ENCODE results near the gene S1PR4.

Gene S1PR4

DNA sequence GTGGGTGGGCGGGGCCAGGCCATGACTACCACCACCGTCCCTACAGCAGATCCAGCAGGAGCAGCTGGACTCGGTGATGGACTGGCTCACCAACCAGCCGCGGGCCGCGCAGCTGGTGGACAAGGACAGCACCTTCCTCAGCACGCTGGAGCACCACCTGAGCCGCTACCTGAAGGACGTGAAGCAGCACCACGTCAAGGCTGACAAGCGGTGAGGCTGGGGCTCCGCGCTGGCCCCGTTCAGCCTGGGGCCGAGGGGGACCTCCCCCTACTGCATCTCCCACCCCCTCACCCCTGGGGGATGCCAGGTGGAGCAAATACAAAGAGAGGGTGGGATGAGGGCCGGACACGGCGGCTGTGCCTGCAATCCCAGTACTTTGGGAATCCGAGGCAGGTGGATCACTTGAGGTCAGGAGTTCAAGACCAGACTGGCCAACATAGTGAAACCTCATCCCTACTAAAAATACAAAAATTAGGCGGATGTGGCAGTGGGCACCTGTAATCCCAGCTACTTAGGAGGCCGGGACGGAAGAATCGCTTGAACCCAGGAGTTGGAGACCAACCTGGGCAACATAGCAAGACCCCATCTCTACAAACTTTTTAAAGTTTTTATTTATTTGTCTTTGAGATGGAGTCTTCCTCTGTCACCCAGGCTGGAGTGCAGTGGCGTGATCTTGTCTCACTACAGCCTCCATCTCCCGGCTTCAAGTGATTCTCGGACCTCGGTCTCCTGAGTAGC is 27.8 kb downstream of the S1PR4 start:
- DNase-seq (ENCODE audit: low read depth in 1 of 2, low spot score in 1 of 2): no peak
- no peak overlapping the region for H3K27ac ChIP-seq (replicated peaks)
- TF ChIP-seq SPI1 (IDR thresholded peaks at IDR 0.05; ENCODE audit: borderline replicate concordance, low read depth): no peak
- TF ChIP-seq POLR2AphosphoS5 (IDR thresholded peaks at IDR 0.05; ENCODE audit: low read depth): no peak
- no peak for TF ChIP-seq GABPA (IDR thresholded peaks at IDR 0.05; ENCODE audit: low read depth)
- TF ChIP-seq, protein P1, sequence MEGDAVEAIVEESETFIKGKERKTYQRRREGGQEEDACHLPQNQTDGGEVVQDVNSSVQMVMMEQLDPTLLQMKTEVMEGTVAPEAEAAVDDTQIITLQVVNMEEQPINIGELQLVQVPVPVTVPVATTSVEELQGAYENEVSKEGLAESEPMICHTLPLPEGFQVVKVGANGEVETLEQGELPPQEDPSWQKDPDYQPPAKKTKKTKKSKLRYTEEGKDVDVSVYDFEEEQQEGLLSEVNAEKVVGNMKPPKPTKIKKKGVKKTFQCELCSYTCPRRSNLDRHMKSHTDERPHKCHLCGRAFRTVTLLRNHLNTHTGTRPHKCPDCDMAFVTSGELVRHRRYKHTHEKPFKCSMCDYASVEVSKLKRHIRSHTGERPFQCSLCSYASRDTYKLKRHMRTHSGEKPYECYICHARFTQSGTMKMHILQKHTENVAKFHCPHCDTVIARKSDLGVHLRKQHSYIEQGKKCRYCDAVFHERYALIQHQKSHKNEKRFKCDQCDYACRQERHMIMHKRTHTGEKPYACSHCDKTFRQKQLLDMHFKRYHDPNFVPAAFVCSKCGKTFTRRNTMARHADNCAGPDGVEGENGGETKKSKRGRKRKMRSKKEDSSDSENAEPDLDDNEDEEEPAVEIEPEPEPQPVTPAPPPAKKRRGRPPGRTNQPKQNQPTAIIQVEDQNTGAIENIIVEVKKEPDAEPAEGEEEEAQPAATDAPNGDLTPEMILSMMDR (IDR thresholded peaks at IDR 0.05; ENCODE audit: insufficient read depth, low read length): no peak
- TF ChIP-seq, protein P2, sequence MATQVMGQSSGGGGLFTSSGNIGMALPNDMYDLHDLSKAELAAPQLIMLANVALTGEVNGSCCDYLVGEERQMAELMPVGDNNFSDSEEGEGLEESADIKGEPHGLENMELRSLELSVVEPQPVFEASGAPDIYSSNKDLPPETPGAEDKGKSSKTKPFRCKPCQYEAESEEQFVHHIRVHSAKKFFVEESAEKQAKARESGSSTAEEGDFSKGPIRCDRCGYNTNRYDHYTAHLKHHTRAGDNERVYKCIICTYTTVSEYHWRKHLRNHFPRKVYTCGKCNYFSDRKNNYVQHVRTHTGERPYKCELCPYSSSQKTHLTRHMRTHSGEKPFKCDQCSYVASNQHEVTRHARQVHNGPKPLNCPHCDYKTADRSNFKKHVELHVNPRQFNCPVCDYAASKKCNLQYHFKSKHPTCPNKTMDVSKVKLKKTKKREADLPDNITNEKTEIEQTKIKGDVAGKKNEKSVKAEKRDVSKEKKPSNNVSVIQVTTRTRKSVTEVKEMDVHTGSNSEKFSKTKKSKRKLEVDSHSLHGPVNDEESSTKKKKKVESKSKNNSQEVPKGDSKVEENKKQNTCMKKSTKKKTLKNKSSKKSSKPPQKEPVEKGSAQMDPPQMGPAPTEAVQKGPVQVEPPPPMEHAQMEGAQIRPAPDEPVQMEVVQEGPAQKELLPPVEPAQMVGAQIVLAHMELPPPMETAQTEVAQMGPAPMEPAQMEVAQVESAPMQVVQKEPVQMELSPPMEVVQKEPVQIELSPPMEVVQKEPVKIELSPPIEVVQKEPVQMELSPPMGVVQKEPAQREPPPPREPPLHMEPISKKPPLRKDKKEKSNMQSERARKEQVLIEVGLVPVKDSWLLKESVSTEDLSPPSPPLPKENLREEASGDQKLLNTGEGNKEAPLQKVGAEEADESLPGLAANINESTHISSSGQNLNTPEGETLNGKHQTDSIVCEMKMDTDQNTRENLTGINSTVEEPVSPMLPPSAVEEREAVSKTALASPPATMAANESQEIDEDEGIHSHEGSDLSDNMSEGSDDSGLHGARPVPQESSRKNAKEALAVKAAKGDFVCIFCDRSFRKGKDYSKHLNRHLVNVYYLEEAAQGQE (IDR thresholded peaks at IDR 0.05; ENCODE audit: insufficient replicate concordance, low read depth): no peak
- H3K27me3 ChIP-seq (ENCODE audit: insufficient read depth, poor library complexity, severe bottlenecking): no peaks in the 10 kb centered on the region
- H3K4me3 ChIP-seq (replicated peaks; ENCODE audit: insufficient read depth, low read length): no peak overlapping the region

DNA sequence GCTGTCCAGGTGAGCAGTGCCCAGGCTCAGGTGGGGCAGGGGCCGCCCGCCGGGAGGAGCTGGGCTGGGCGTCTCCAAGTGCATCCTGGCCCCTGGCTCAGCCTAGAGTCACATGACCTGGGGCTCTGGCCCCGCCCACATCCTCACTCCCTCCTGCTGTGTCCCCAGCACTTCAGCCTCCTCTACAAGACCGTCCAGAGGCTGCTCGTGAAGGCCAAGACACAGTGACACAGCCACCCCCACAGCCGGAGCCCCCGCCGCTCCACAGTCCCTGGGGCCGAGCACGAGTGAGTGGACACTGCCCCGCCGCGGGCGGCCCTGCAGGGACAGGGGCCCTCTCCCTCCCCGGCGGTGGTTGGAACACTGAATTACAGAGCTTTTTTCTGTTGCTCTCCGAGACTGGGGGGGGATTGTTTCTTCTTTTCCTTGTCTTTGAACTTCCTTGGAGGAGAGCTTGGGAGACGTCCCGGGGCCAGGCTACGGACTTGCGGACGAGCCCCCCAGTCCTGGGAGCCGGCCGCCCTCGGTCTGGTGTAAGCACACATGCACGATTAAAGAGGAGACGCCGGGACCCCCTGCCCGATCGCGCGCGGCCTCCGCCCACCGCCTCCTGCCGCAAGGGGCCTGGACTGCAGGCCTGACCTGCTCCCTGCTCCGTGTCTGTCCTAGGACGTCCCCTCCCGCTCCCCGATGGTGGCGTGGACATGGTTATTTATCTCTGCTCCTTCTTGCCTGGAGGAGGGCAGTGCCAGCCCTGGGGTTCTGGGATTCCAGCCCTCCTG is 29.1 kb downstream of the S1PR4 start:
- no peaks in the 10 kb centered on the region for H3K27me3 ChIP-seq (ENCODE audit: insufficient read depth, poor library complexity, severe bottlenecking)
- TF ChIP-seq, protein P1 (IDR thresholded peaks at IDR 0.05; ENCODE audit: insufficient read depth, low read length): no peak
- TF ChIP-seq GABPA (IDR thresholded peaks at IDR 0.05; ENCODE audit: low read depth) (no peak), SPI1 (IDR thresholded peaks at IDR 0.05; ENCODE audit: borderline replicate concordance, low read depth) (no peak), POLR2AphosphoS5 (IDR thresholded peaks at IDR 0.05; ENCODE audit: low read depth) (no peak)
- TF ChIP-seq, protein P2 (IDR thresholded peaks at IDR 0.05; ENCODE audit: insufficient replicate concordance, low read depth): no peak
- DNase-seq (ENCODE audit: low read depth in 1 of 2, low spot score in 1 of 2): no peak
- no peak overlapping the region for H3K27ac ChIP-seq (replicated peaks)
- no peak overlapping the region for H3K4me3 ChIP-seq (replicated peaks; ENCODE audit: insufficient read depth, low read length)

DNA sequence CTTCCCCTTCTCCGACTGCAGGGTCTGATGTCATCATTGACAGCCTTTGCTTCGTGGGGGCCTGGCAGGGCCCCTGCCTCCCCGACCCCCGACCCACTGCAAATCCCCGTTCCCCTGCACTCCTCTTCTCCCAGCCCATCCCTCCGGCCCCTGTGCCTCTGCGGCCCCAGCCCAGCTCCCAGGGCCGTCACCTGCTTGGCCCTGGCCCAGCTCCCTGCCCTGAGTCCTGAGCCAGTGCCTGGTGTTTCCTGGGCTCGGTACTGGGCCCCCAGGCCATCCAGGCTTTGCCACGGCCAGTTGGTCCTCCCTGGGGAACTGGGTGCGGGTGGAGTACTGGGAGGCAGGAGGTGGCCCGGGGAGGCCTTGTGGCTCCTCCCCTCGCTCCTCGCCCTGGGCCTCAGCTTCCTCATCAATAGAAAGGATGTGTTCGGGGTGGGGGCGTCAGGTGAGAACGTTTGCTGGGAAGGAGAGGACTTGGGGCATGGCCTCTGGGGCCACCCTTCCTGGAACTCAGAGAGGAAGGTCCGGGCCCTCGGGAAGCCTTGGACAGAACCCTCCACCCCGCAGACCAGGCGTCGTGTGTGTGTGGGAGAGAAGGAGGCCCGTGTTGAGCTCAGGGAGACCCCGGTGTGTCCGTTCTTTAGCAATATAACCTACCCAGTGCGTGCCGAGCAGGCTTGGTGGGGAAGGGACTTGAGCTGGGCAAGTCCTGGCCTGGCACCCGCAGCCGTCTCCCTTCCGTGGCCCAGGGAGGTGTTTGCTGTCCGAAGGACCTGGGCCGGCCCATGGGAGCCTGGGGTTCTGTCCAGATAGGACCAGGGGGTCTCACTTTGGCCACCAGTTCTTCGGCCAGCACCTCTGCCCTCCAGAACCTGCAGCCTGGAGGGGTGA is 30.0 kb downstream of the S1PR4 start:
- H3K4me3 ChIP-seq (replicated peaks; ENCODE audit: insufficient read depth, low read length): no peak overlapping the region
- no peak for DNase-seq (ENCODE audit: low read depth in 1 of 2, low spot score in 1 of 2)
- no peak overlapping the region for H3K27ac ChIP-seq (replicated peaks)
- H3K27me3 ChIP-seq (ENCODE audit: insufficient read depth, poor library complexity, severe bottlenecking): no peaks in the 10 kb centered on the region
- TF ChIP-seq POLR2AphosphoS5 (IDR thresholded peaks at IDR 0.05; ENCODE audit: low read depth): no peak
- no peak for TF ChIP-seq GABPA (IDR thresholded peaks at IDR 0.05; ENCODE audit: low read depth)
- TF ChIP-seq, protein P2 (IDR thresholded peaks at IDR 0.05; ENCODE audit: insufficient replicate concordance, low read depth): no peak
- TF ChIP-seq, protein P1 (IDR thresholded peaks at IDR 0.05; ENCODE audit: insufficient read depth, low read length): no peak
- TF ChIP-seq SPI1 (IDR thresholded peaks at IDR 0.05; ENCODE audit: borderline replicate concordance, low read depth): no peak

Data from HL-60 (cell line).